22Rv1 (cell line): ENCODE data around the gene CRYBB1.

Experiments
- CTCF ChIP-seq: fragments of 450-650 bp; IDR thresholded peaks from 2 replicates; pipeline ENCODE4 v1.5.1; 2017; ENCODE audit warnings: mild to moderate bottlenecking
- ZFX ChIP-seq: fragments of 450-650 bp; IDR thresholded peaks from 2 replicates; pipeline ENCODE4 v1.6.1; 2017; ENCODE audit warnings: antibody characterized with exemption, borderline replicate concordance

GRCh38 chr22:26601726-26602125 lies 16.1 kb downstream of the CRYBB1 start:
- TF ChIP-seq CTCF (no peak), ZFX (no peak)
